Spinal cord (tissue), 10 donors: ENCODE data around the gene TBC1D17. TPM values are rescaled to one million over a fixed set of nuclear protein-coding genes. Genes with fewer than 3 reads are reported as not detected.

ENCODE experiments used
- DNase-seq, 6 donors: peaks; one replicate each; pipeline versions ENCODE4 v3.0.0 to v3.0.0-alpha.2; 2013 to 2015; ENCODE audit warnings: low spot score in 6 of 6, low read depth in 4 of 6
- H3K27ac ChIP-seq: one replicate; pipeline ENCODE4 v1.5.1; 2013; ENCODE audit warnings: low read depth, low read length, control low read depth
- H3K27me3 ChIP-seq: one replicate; pipeline ENCODE4 v1.6.1; 2013; ENCODE audit warnings: low read length; ENCODE audit not compliant: control insufficient read depth, insufficient read depth
- H3K36me3 ChIP-seq: one replicate; pipeline ENCODE4 v1.6.1; 2013; ENCODE audit warnings: low read length; ENCODE audit not compliant: control insufficient read depth, insufficient read depth
- H3K4me1 ChIP-seq: one replicate; pipeline ENCODE4 v1.6.1; 2013; ENCODE audit warnings: low read length; ENCODE audit not compliant: control insufficient read depth, insufficient read depth
- H3K4me3 ChIP-seq: one replicate; pipeline ENCODE4 v1.5.1; 2013; ENCODE audit warnings: low read depth, low read length, control low read depth
- H3K9me3 ChIP-seq: one replicate; pipeline ENCODE4 v1.6.1; 2013; ENCODE audit warnings: low read length; ENCODE audit not compliant: control insufficient read depth, insufficient read depth
- WGBS: methylation state at CpG from one replicate; pipeline ENCODE4 v1.1.5; 2013; ENCODE audit warnings: missing lambda C conversion rate; ENCODE audit not compliant: insufficient coverage; 5-methylcytosine and 5-hydroxymethylcytosine counted together
- polyA plus RNA-seq, 2 donors: library from polyadenylated mRNA; unstranded; fragments of 120-200 nt; gene quantifications; one replicate each; pipeline ENCODE4 v1.2.1, GENCODE V29; 2013; ENCODE audit not compliant: insufficient read length in 2 of 2
- total RNA-seq, 2 donors: library from RNA; depleted of rRNA in 1 of 2; stranded (reverse); fragments of 120-200 nt in 1 of 2; fragments of >200 nt in 1 of 2; gene quantifications; one replicate each; pipeline versions ENCODE4 v1.2.3 to v1.2.4, GENCODE V29; 2013 to 2014
- donor health status: healthy.

TBC1D17 gene
- total and polyA plus RNA-seq, 4 donors: 9.6 to 78.6 (median 40.5) TPM

- DNase-seq: no peak
- no peaks in the 10 kb centered on the region for H3K9me3 ChIP-seq
- no peak overlapping the region for H3K27ac ChIP-seq
- H3K4me1 ChIP-seq: no peaks in the 10 kb centered on the region
- no peaks in the 10 kb centered on the region for H3K27me3 ChIP-seq
- H3K4me3 ChIP-seq: no peak overlapping the region
- 87% methylated on average over 5 of the region's 5 CpGs for WGBS
- H3K36me3 ChIP-seq: peaks cover 85% of the 10 kb centered on the region
Observed at GRCh38 chr19:49837009-49837310, 40.5 kb upstream of the TBC1D17 start.

DNA sequence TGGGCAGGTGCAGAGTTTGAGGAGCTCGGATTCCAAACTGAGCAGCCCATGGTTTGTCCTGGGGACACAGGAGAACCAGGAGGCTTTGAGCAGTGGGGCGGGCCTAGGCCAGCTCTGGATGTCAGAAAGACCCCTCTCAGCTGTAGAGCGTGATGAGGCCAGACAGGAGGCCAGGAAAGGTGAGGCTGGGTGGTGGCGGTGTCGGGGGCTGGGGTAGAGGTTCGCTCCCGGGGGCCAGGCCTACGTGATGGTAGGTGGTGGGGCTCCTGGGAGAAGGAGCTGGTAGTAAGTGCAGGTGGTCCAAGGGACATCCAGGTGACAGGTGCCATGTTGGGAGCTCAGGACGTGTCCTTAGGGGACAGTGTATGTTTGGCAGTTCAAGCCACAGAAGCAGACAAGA, 40.1 kb upstream of the TBC1D17 start:
- H3K36me3 ChIP-seq: peaks cover 85% of the 10 kb centered on the region
- no peaks in the 10 kb centered on the region for H3K4me1 ChIP-seq
- no peak overlapping the region for H3K27ac ChIP-seq
- H3K27me3 ChIP-seq: no peaks in the 10 kb centered on the region
- H3K4me3 ChIP-seq: no peak overlapping the region
- H3K9me3 ChIP-seq: no peaks in the 10 kb centered on the region
- DNase-seq: no peak
- WGBS: 93% methylated on average over 9 of the region's 9 CpGs

DNA sequence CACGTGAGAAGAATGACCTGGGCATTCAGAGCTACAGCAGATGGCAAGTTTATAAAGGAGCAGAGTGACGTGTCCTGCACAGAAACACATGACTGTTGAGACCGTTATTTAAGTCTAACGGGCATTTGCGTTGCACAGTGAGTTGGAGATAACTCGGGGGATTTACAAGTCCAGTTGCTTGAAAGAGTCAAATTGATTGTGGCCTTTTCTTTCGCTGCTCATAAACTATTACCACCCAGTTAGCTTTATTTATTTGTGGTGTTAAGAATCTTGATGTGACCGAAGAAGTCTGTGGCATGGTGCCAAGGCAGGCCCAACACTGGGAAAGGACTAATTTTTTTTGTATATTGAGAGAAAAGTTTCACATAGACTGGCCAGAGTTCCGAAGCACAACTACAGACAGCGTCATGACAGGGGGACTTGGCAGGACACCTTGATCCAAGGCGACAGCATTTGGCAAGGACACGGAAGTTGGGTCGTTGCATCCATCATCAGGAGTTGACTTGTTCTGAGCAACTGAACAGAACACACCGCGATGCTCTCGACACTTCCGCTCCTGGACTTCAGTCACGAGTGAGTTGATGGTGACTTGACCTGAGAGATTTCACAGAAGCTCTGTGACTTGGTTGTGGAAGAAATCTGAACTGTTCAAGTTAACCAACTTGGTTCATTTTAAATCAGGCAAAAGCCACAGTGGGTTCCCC, 38.5 kb upstream of the TBC1D17 start:
- Histone ChIP-seq H3K9me3 (no peaks in the 10 kb centered on the region), H3K36me3 (peaks cover 71% of the 10 kb centered on the region), H3K4me1 (no peaks in the 10 kb centered on the region), H3K27me3 (no peaks in the 10 kb centered on the region), H3K4me3 (no peak overlapping the region), H3K27ac (no peak overlapping the region)
- WGBS: 76% methylated on average over 13 of the region's 18 CpGs
- no peak for DNase-seq

DNA sequence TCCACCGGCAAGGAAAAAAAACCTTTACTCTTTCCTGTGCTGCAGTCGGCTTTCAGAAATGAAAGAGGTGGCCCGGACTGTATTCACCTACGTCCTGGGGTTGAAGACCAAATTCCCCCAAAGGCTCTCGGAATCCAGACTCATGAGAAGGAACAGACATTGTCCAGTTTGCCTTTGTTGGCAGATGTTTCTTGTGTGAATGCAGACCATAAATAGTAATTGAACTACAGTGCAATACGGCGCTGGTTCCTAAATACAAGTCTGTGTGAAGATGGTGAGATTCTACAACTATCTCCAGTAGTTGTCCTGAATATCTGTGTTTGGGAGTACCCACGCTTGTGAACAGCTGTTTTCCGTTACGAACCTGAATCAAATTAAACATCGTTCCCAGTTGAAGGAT, 37.8 kb upstream of the TBC1D17 start:
- Histone ChIP-seq H3K4me1 (no peaks in the 10 kb centered on the region), H3K4me3 (no peak overlapping the region), H3K9me3 (no peaks in the 10 kb centered on the region), H3K27ac (no peak overlapping the region), H3K36me3 (peaks cover 67% of the 10 kb centered on the region), H3K27me3 (no peaks in the 10 kb centered on the region)
- no peak for DNase-seq
- 95% methylated on average over 11 of the region's 11 CpGs for WGBS

- 86% methylated on average over 11 of the region's 11 CpGs for WGBS
- no peaks in the 10 kb centered on the region for H3K4me1 ChIP-seq
- H3K27ac ChIP-seq: no peak overlapping the region
- DNase-seq: no peak
- no peaks in the 10 kb centered on the region for H3K27me3 ChIP-seq
- no peaks in the 10 kb centered on the region for H3K9me3 ChIP-seq
- peaks cover 61% of the 10 kb centered on the region for H3K36me3 ChIP-seq
- H3K4me3 ChIP-seq: no peak overlapping the region
Observed at GRCh38 chr19:49840321-49840720, 37.2 kb upstream of the TBC1D17 start.

DNA sequence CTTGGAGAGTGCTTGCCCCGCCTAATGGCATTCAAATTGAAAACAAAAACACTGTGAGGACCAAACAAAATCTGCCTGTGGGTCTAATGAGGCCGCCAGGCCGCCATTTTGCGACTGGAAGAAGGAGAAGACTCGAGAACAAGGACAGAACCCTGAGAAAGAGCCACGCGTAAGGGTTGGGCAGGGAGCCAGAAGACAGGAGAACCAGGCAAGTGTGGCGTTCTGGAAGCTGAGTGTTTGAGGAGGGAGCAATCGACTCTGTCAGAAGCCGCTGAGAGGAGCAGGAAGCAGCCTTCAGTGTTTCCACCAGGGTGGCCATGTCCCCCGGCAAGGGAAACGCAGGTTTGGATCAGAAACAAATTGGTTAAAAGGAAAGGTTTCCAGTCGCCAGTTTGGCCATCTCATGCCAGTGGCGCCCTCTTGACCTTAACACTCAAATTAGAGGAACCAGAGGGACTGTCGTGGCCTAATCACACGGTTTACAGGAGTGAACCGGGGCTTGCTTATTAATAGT, 36.7 kb upstream of the TBC1D17 start:
- Histone ChIP-seq H3K27me3 (no peaks in the 10 kb centered on the region), H3K4me1 (no peaks in the 10 kb centered on the region), H3K4me3 (no peak overlapping the region), H3K27ac (no peak overlapping the region), H3K36me3 (peaks cover 57% of the 10 kb centered on the region), H3K9me3 (no peaks in the 10 kb centered on the region)
- no peak for DNase-seq
- WGBS: 86% methylated on average over 12 of the region's 17 CpGs

- WGBS: 83% methylated on average over 1 of the region's 3 CpGs
- Histone ChIP-seq H3K27me3 (no peaks in the 10 kb centered on the region), H3K36me3 (peaks cover 32% of the 10 kb centered on the region), H3K4me1 (no peaks in the 10 kb centered on the region), H3K4me3 (no peak overlapping the region), H3K27ac (no peak overlapping the region), H3K9me3 (no peaks in the 10 kb centered on the region)
- no peak for DNase-seq
Observed at GRCh38 chr19:49843265-49843664, 34.2 kb upstream of the TBC1D17 start.

- 84% methylated on average over 15 of the region's 18 CpGs for WGBS
- no peak overlapping the region for H3K4me3 ChIP-seq
Observed at GRCh38 chr19:49844138-49845095, 33.1 kb upstream of the TBC1D17 start.

GRCh38 chr19:49845414-49845813, 32.1 kb upstream of the TBC1D17 start:
- Histone ChIP-seq H3K9me3 (no peaks in the 10 kb centered on the region), H3K36me3 (peaks cover 21% of the 10 kb centered on the region), H3K4me1 (no peaks in the 10 kb centered on the region), H3K4me3 (no peak overlapping the region), H3K27me3 (no peaks in the 10 kb centered on the region), H3K27ac (no peak overlapping the region)
- peak in 2 of 6 donors; percentile 45 to 52 for DNase-seq
- WGBS: no CpG with 5 or more reads among the region's 3 CpGs

More at GRCh38 chr19:49844138-49845095, 33.1 kb upstream of the TBC1D17 start:
- Histone ChIP-seq H3K4me1 (no peaks in the 10 kb centered on the region), H3K9me3 (no peaks in the 10 kb centered on the region), H3K27ac (no peak overlapping the region), H3K36me3 (peaks cover 24% of the 10 kb centered on the region), H3K27me3 (no peaks in the 10 kb centered on the region)
- no peak for DNase-seq
